GM12891 (cell line): ENCODE measurements around the gene RNASE4.
A peak's percentile ranks its signal among the peaks of the same experiment; 100 is the strongest.
"Not testable (repeated sequence)": the region's sequence is repeated elsewhere in the genome, so short reads cannot be mapped to it uniquely, and the experiment has no call there.

Experiments
- DNase-seq: peaks from one replicate; pipeline ENCODE4 v3.0.0; 2011; ENCODE audit warnings: low spot score; ENCODE audit not compliant: insufficient read length
- FAIRE-seq: peaks from 2 replicates; lab custom pipeline; 2011; peaks lifted over from hg19 to GRCh38; lab: Jason Lieb, UNC
- PAX5 ChIP-seq: IDR thresholded peaks from 2 replicates; pipeline ENCODE4 v1.6.1; 2011; ENCODE audit warnings: low read length, moderate library complexity, mild to moderate bottlenecking; ENCODE audit not compliant: insufficient read depth, severe bottlenecking
- POLR2A ChIP-seq: IDR thresholded peaks from 2 replicates; pipeline ENCODE4 v1.6.1; 2011; ENCODE audit warnings: low read depth, low read length, control low read depth
- POLR2AphosphoS5 ChIP-seq: IDR thresholded peaks from 2 replicates; pipeline ENCODE4 v1.6.1; 2011; ENCODE audit warnings: low read depth, low read length, control low read depth
- POU2F2 ChIP-seq: IDR thresholded peaks from 2 replicates; pipeline ENCODE4 v1.6.1; 2011; ENCODE audit warnings: low read depth, mild to moderate bottlenecking, control low read depth, low read length, moderate library complexity
- SPI1 ChIP-seq: IDR thresholded peaks from 2 replicates; pipeline ENCODE4 v1.6.1; 2011; ENCODE audit warnings: low read depth, low read length, control low read depth
- TAF1 ChIP-seq: IDR thresholded peaks from 2 replicates; pipeline ENCODE4 v1.6.1; 2011; ENCODE audit warnings: low read depth, low read length, control low read depth

RNASE4 gene

GRCh38 chr14:20697273-20698017 lies 13.1 kb downstream of the RNASE4 start:
- FAIRE-seq (peak; percentile 93), DNase-seq (peak; percentile 41)
- TF ChIP-seq SPI1 = no peak
- TF ChIP-seq TAF1 = no peak
- no peak for TF ChIP-seq PAX5

GRCh38 chr14:20698018-20698329 lies 13.6 kb downstream of the RNASE4 start:
- no peak for TF ChIP-seq POU2F2
- no peak for TF ChIP-seq POLR2AphosphoS5
- no peak for TF ChIP-seq SPI1
- TF ChIP-seq POLR2A = no peak
- no peak for TF ChIP-seq TAF1
- no peak for TF ChIP-seq PAX5
- FAIRE-seq = no peak
- no peak for DNase-seq

GRCh38 chr14:20698934-20699333 lies 14.6 kb downstream of the RNASE4 start:
- DNase-seq (no peak), FAIRE-seq (no peak)
- TF ChIP-seq PAX5 (no peak), POLR2A (no peak), POLR2AphosphoS5 (no peak), TAF1 (no peak), SPI1 (no peak), POU2F2 (no peak)

- TF ChIP-seq POLR2AphosphoS5 = no peak
- no peak for TF ChIP-seq SPI1
- no peak for TF ChIP-seq POU2F2
- no peak for TF ChIP-seq TAF1
- TF ChIP-seq PAX5 = no peak
- TF ChIP-seq POLR2A = no peak
- no peak for FAIRE-seq
- no peak for DNase-seq
Observed at GRCh38 chr14:20699931-20700330, 15.6 kb downstream of the RNASE4 start.

- not testable (repeated sequence) for DNase-seq, FAIRE-seq
Observed at GRCh38 chr14:20700965-20701364, 16.6 kb downstream of the RNASE4 start.

- no peak for TF ChIP-seq POU2F2
- no peak for TF ChIP-seq SPI1
- FAIRE-seq (no peak), DNase-seq (no peak)
Observed at GRCh38 chr14:20706657-20707355, 22.4 kb downstream of the RNASE4 start.

- TF ChIP-seq PAX5 = no peak
- no peak for TF ChIP-seq POLR2AphosphoS5
- no peak for TF ChIP-seq POLR2A
- TF ChIP-seq TAF1 = no peak
- no peak for TF ChIP-seq POU2F2
- no peak for TF ChIP-seq SPI1
- DNase-seq (no peak), FAIRE-seq (no peak)
Observed at GRCh38 chr14:20707622-20708021, 23.3 kb downstream of the RNASE4 start.

GRCh38 chr14:20711261-20711660 lies 26.9 kb downstream of the RNASE4 start:
- no peak for DNase-seq
- TF ChIP-seq TAF1 = no peak
- no peak for TF ChIP-seq PAX5
- no peak for TF ChIP-seq POLR2A
- TF ChIP-seq POU2F2 = no peak
- TF ChIP-seq SPI1 = no peak
- no peak for TF ChIP-seq POLR2AphosphoS5
- FAIRE-seq = no peak

- FAIRE-seq = no peak
- no peak for DNase-seq
- TF ChIP-seq TAF1 = no peak
- no peak for TF ChIP-seq POLR2A
- TF ChIP-seq POLR2AphosphoS5 = no peak
- no peak for TF ChIP-seq SPI1
- TF ChIP-seq PAX5 = no peak
- TF ChIP-seq POU2F2 = no peak
Observed at GRCh38 chr14:20711685-20712084, 27.3 kb downstream of the RNASE4 start.

GRCh38 chr14:20712904-20713303 lies 28.5 kb downstream of the RNASE4 start:
- FAIRE-seq = no peak
- DNase-seq = no peak
- TF ChIP-seq PAX5 (no peak), SPI1 (no peak), POU2F2 (no peak), POLR2AphosphoS5 (no peak), TAF1 (no peak), POLR2A (no peak)
